ENCODE data around the gene CTNND2.

CTNND2 gene

DNA sequence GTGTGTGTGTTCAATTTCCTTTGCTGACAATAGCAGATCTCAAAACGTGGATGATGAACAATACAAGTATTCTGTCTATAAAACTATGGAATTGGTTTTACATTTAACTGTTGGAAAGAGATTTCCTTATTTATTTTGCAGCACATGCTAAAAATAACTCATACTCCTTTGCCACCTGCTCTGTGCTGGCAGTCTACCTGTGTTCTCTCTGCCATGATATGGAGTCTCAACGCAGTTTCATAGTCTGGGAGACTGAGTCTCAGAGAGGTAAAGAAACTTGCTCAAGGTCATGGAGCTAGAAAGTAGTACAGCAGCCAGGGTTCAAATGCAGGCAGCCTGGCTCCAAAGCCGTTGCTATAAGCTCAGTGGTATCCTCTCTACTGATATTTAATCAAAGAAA lies 677.2 kb downstream of the CTNND2 start:
- DNase-seq, result no peak

DNA sequence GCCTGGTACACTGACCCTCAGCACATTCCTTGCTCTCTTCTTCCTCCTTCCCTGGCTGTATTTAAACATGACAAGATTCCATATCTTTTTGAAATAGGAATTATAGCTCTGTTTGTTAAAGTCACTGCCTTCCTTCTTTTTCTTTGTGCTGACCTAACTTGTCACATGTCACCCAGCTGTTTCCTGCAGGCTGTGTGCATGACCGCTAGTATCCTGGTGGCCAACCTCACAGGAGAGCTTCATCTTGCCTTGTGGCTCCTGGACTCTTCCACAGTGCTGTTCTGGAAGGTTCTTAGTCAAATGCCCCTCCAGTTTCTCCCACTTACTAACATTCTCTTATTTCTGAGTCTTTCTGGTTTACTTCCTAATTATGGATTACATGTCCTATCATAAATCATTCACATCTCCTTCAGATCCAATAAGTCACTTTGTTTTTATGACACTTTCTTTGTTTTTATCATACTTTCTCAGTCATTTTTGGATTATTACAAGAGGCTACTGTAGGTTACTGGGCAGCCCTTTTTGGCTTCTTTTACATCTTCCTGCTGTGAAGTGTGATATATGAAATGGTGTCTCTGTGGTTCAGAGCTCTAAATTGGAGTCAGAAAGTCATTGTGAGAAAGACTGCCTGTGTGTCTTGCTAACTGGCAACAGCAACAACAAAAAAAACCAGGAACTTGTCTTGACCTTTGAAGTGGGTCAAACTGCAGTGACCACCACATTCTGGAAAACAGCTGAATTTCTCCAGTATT lies 679.6 kb downstream of the CTNND2 start:
- DNase-seq, result no peak

DNA sequence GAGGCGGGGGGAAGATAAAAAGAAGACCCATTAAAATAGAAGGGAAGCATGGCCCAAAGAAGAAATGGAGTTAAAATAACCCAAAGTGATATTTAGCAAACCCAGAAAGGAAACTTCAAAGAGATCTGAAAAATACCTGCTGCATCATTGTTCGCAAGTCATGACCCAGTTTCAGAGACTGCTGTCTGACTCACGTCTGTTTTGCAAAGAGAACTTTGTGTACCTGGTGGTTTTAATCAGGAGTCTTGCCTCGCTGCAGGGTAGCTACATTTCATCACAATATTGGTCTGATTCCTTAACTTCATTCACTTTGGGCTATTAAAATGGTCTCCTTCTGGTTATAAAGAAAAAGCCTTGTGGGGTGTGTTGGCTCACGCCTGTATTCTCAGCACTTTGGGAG lies 682.1 kb downstream of the CTNND2 start:
- DNase-seq, result no peak

DNA sequence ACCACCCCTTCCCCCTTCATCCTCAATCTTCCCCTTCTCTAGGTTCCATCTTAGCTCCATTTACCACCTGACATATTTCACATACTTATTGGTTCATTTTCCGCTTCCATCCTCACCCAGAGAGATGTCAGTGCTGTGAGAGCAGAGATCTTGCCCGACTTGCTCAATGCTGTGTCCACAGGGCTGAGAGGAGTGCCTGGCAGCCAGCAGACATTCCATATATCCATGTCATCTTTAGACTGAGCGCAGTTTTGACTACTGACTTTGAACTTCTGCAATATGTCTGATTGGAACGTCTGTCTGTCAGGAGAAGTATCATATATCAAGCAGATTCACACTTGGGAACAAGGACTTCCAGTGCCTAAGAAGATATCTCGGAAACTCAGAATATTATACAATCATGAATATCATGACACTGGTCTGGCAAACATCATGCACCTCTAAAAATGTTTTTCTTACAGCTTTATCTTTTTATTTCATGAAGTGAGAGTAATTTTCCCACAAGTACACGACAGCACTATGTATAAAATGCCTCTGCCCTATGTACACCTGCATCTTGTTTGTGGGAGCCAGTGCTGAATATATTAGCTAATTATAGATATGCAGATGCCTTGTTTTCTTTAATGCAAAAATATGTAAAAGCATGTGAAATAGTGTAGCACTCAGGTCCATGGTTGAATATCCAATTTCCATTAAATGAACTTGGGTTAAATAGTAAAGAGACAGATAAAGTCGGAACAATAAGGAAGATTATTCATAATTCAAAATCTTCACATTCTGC lies 689.2 kb downstream of the CTNND2 start:
- DNase-seq, result no peak

DNA sequence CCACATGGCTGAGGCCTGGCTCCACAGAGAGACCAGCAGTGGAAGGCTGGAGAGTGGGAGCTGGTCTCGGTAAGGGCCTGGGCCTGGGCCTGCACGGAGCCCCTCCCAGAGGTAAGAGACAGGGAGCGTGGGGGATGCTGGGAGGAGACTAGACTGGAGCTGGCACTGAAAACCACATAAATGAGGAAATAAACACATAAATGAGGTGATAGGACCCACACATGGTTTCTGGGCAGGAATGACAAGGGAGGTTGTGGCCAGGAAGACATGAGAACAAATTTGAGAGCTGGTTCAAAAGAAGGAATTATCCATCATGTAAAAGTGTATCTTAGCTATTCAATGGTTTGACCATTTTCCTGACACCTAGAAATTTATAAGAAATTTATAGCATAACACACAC lies 691.5 kb downstream of the CTNND2 start:
- DNase-seq, result no peak

DNA sequence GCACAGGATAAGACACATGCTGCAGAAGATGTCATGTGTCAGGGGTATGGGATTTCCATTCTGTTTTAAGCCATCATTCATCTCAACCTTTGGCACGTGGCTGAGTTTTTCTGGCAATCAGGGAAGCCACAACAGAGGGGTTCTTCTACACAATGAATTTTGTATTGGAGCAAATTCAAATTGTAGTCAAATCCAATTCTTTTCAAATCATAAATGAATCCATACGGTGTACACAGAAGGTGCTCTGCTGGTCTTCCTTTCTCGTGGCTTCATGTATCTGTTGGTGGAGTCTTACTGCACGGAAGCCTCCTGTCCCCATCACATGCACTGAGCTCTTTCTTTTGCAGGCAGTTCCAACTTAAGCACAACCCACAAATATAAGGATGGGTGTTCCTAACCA lies 706.5 kb downstream of the CTNND2 start:
- no peak for DNase-seq

DNA sequence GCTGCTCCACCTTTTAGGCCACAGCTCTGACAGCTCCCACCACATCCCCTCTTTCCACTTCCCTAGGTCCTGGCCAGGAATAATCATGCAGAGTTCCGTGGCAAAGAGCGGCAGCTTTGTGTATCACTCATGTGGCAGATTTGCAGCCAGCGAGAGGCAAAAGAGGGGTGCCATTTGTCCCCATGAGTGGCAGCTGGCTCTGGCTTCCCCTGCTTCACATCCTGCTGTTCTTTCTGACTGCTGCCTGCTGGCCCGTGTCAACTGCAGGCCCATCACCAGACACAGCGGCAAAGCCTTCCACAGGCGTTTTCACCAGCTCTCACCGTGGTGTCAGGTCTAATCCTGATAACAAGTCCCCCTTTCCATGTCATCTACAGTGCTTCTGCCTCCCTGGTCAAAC lies 712.6 kb downstream of the CTNND2 start:
- no peak for DNase-seq

DNA sequence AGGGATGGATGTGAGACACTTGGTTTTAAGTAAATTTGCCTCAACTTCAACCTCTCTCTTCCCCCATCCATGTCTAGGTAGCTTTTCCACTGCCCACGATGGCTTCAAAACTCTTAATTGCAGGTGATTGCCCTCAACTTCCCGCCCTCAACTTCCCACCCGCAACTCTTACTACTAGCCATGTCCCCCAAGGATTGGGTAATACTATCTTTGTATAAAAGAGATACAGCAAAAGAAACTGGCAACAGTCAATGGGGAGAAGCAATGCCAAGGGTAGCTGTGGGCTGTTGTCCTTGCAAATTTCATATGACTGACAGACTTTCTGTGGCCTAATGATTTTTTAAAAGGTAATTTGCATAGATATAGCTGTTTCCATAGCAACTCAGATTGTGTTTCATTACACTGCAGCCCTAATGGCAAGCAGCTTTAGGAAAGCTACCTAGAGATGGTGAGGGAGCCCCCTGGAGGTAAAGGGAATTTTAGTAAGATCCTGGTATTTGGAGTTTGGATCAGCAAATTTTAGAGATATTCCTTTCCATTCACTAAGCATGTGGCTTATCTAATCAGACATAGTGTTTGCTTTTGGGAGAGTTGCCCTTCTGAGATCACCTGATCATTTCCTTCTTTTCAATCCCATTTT lies 721.7 kb downstream of the CTNND2 start:
- no peak for DNase-seq

DNA sequence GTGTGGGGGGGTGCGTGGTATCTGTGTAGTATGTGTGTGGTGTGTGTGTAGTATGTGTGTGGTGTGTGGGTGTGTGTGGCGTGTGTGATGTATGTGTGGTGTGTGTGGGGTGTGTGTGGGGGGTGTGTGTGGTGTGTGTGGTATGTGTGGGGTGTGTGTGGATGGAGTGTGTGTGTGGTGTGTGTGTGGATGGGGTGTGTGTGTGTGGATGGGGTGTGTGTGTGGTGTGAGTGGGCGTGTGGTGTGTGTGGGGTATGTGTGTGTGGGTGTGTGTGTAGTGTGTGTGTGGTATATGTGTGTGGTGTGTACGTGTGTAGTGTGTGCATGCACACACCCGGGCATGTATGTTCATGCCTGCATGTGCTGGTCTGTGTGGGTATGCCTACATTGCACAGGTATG lies 722.3 kb downstream of the CTNND2 start:
- no peak for DNase-seq

DNA sequence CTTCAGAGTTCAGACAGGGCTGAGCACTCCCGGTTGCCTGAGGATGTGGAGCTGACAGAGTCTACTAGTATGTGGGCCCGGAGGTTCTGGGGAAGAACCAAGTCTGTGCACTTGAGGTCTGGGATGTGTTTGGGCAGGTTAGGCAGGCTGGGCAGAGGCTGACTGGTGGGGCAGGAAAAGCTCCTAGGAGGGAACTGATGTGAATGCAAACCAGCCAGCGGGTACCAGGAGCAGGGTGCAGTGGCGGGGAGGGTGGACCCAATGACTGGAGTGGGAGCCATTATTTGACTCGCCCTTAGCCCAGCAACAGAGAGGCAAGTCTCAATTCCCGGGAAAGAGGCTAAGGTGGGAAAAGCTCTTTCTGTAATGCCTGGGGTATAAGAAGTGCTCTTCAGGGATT lies 723.4 kb downstream of the CTNND2 start:
- no peak for DNase-seq

DNA sequence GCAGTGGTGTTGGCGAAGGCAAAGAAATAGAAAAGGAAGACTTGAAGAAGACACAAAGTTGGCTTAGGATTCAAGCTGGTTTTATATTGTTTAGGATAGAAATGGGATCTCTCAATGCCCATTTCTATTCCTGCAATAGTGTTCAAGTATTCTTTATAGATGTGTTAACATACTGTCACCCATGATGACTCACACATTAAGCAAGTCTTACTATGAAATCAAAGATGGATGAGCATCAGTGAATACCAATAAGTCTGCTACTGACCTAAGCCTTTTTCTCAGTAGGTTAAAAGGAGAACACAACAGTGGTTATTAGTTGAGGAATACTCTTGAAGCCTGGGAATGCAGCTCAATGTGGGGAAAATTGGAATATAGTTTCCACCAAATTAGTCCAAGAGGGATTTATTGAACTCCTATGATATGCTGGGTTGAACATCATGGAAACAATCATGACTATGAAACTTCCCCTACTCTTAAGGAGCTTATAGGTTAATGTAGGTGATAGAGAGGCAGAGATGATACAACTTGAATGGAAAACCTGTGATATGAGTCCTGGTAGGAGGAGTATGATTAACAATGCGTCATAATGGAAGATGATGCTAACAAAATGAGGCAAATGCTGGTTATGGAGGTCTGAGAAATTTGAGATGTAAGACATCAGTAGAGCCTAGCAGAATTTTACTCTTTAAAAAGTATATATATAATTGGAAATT lies 726.1 kb downstream of the CTNND2 start:
- DNase-seq, result no peak

DNA sequence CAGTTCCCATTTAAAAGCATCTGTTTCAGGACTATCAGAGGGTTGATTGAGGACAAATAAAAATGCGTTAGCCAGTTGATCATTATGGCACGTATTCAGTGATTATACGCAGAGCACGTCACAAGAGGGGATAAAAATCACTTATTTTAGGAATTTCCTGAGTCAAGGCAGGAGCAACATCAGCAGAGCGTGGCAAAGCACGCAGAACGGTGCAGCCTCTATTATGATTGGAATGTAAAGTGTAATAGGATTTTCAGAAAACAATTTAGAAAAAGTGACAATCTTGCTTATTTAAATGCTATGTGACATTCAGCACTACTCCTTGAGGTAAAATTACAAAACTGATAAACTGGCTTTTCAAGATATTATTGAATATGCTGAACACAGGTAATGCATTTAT lies 729.7 kb downstream of the CTNND2 start:
- no peak for DNase-seq

DNA sequence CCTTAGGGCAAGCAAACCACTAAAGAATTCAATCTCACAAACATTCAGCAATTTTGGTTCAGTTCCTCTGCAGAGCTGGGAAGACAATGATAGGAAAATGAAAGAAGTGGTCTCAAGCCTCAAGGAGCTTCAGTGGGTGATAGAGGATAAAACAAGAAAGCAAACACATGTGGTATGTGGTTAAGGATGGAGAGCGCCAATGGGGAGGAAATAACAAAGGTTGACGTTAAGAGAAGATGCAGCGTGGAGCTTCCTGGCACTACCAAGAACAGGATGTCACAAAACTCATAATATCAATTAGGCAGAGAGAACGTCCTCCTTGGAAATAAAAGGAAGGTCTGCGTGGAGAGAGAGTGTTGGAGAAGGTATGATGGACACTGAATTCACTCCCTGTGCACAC lies 731.8 kb downstream of the CTNND2 start:
- DNase-seq, result no peak

DNA sequence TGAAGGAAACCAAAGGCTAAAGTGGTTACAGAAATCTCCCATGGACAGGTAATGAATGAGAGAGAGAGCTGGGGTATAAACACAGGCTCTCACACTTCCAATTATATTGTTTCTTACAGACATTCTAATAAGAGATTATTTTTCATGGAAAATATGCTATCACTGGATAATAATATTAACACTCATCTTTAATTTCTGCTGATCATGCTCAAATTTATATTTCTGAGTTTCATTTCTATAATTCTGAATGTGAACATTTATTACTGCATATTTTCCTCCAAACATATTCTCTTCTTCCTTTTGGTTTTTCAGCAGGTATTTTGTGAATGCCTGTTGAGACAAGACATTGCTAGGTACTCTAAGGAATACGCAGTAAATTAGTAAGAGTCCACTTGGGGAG lies 733.0 kb downstream of the CTNND2 start:
- DNase-seq, result no peak

DNA sequence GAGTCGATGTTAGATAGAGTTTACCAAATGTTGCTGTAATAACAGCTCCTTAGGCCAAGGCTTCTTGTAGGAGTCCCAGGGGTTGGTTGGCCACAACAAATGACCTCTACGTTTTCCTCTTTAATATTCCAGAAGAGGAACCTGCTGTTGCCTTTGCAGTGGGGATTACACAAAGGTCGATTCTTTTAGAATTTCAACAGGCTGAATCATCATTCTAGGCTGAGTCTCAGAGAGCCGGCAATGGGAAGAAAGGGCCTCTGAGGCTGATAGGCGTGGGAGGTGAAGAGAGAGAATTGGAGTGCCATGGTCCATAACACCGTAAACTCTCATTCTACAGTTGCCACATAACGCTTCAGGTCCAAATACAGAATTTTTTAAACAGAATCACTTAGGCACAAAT lies 737.3 kb downstream of the CTNND2 start:
- DNase-seq, result no peak

DNA sequence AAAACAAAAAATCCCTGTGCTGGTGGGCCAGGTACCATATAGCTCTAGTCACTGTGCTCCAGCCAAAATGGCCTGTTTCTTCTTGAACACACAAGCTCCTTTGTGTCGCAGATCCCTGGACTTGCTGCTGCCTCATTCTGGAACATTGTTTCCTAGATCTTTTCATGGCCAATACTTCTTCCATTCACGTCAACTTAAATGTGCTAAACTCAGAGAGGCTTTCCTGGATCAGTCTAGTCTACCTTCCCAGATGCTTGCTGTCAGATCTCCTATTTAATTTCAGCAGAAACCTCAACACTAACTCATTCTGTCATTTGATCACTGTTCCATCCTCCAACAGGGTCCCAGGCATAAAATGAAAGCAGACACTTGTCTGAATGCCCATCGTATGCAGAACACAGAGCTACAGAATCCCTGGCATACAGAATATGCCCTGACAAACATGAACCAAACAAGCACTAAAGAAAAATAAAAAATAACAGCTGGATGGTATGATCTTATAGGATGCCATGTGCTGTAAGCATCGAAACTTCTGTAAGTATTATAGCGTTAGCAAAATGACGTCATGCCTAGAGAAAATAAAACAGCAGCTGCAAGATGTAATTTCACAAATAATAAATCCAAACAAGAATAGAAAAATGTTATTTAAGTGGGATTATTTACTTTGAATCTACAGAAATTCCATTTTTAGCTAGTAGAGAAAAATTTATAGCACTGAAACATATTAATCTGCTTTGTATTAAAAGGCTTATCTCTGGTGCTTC lies 739.5 kb downstream of the CTNND2 start:
- DNase-seq, result no peak

DNA sequence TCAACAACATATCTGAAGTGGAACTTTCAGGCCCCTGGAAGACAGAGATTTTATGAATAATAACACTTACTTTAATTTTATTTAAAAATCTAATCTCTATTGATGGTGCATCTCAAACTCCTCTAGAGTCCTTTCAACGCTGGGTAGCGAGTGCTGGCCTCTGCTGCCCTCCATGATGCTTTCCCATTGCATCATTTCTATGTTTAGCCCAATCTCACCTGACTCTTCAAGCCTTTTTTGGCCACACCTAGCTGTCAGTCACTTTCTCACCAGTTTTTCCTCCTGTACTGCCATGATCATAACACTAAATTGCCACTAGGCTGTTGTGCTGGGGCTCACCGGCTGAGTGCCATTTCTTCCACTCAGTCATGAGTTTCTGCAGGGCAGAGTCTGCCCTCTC lies 747.1 kb downstream of the CTNND2 start:
- no peak for DNase-seq

DNA sequence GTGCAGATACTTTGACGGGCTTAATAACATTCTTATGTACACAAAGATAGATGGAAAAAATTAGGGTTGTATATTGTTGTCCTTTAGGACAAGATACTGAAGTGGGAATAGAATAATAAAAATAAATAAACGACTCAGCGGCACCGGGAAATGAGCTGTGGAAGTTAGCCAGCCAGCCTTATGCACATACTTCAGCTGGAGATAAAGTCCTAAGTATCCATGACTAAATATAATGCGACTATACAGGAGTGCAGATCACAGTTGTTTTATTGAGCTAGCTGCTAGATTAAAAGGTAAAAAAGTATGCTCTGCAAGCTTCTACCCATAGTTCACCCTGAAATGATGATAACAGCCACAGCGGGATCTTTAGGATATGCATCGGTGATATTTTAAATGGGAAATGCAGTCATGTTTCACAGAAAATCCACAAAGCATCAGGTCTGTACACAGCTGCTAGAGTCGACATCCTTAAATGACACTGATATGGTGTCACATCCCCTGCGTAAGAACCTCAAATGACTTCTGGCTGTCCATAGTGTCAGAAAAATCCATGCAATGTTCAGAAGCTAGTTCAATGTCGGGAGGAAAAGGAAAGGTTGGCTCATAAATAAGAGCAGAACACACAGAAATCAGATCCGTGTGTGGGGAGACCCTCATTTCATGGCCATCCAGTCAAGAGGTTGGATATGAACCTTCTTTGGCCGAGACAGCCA lies 750.4 kb downstream of the CTNND2 start:
- DNase-seq, result no peak

DNA sequence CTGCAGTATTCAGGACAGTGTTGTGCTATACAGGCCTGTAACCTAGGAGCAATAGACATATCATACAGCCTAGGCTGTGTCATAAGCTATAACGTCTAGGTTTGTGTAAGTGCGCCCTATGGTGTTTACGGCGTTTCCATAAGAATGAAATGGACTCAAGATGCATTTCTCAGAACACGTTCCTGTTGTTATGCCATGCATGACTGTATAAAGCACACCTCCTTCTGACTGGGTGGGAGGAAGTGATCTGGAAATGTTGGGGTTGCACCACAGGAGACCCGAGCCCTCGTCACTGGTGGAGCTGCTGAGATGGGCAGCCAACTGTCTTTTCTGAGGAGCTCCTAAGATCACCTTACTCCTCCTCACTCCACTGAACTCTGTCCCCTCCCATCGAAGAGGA lies 751.9 kb downstream of the CTNND2 start:
- no peak for DNase-seq

DNA sequence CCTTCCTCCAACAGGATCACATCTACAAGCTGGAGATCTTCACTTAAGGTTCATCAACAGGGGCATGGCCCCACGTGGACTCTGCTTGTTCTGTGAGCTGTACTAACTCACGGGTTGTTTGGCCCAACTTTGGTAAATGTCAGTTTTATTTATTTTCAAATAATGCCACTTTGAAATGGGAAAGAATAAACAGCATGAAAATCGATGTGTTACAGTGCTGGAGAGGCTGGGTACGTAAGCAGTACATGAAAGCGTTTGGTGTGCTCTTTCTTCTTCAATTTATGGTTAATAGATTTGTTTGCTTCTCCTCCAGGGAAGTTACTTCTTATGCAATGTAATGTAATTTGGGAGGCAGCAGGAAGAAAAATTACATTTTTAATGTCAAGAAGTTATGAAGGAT lies 753.3 kb downstream of the CTNND2 start:
- no peak for DNase-seq

DNA sequence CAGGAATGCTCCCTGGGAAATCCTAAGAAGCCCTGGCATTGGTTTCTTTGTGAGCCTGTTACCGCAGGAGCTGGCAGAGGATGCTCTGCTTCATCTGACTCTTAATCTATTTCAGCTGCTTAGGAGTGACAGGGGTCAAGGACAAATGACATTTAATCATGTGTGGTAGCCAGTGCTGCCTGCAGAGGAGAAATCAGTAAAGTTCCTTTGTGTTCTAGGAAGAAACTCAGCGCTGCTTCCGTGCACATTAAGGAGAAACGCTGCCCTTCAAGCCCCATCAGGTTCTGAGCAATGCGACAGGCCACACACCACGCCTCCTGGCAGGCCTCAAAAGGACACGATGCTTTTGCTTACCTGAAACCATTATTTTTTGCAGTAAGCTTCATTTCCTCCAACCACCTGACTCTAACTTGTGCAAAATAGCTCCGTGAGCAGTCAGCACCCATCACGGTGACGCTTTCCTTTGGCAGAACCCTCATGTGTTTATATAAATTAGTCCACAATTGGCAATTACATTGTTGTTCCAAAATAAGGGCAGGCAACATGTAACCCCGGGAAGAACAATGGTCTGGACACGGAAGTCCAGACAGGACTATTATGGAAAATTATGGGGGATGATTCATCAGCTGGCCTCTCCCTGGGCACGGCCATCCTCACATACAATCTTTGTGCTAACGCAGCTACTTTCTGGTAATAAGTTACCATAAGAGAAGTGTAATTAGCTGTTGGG lies 755.3 kb downstream of the CTNND2 start:
- DNase-seq, result no peak
